Keratinocyte (primary cell): Measurements from ENCODE around the gene IL1RAPL2.

Experiments used
- CTCF ChIP-seq, 3 experiments: IDR thresholded peaks in 1 of 3; conservative IDR thresholded peaks in 1 of 3; optimal IDR thresholded peaks in 1 of 3; 2 replicates in 2 of 3; 3 replicates in 1 of 3; pipeline versions ENCODE3 to v1.5.1; 2011; ENCODE audit warnings: low read length in 3 of 3, mild to moderate bottlenecking in 3 of 3, moderate library complexity in 2 of 3, control low read depth in 1 of 3, inconsistent platforms in 1 of 3; ENCODE audit not compliant: insufficient read depth in 2 of 3; ENCODE audit errors: extremely low read depth in 1 of 3
- EZH2 ChIP-seq: IDR thresholded peaks from one replicate; pipeline ENCODE4 v1.6.1; 2012; ENCODE audit warnings: inconsistent platforms, mild to moderate bottlenecking, low read length, moderate library complexity

- TF ChIP-seq CTCF (optimal IDR thresholded peaks at IDR 0.05 in 1 of 3, IDR thresholded peaks at IDR 0.05 in 1 of 3, conservative IDR thresholded peaks at IDR 0.05 in 1 of 3; ENCODE audit: extremely low read depth in 1 of 3, insufficient read depth in 2 of 3, low read length in 3 of 3) (no peak), EZH2 (no peak)
These were observed 1001.1 kb downstream of the IL1RAPL2 start for GRCh38 chrX:105567082-105567481.
